GM23338 (cell line): ENCODE results near the gene HRNR. TPM values are rescaled to one million over a fixed set of nuclear protein-coding genes. Genes with fewer than 3 reads are reported as not detected.

Experiments used
- ATAC-seq: fragments of 200-7000 bp; cut with Tn5 transposase; 3 replicates; pipeline ENCODE4 v1.9.1; 2020
- DNase-seq: peaks from one replicate; pipeline ENCODE4 v3.0.0-alpha.2; 2015; ENCODE audit warnings: low spot score
- H2AFZ ChIP-seq: fragments of 200-600 bp; sonication (generic); 2 replicates; pipeline ENCODE4 v1.8.0; 2016; ENCODE audit warnings: antibody characterized with exemption, mild to moderate bottlenecking, moderate library complexity
- H3F3A ChIP-seq: fragments of 200-600 bp; sonication (generic); replicated peaks from 2 replicates; pipeline ENCODE4 v1.8.0; 2017; ENCODE audit warnings: antibody characterized with exemption, mixed run types, low read depth
- H3K27ac ChIP-seq: fragments of 200-600 bp; sonication (generic); 2 replicates; pipeline ENCODE4 v1.6.1; 2016; ENCODE audit warnings: low read depth
- H3K27me3 ChIP-seq: fragments of 200-600 bp; sonication (generic); 2 replicates; pipeline ENCODE4 v1.8.0; 2016; ENCODE audit warnings: mild to moderate bottlenecking, mixed run types, moderate library complexity; ENCODE audit not compliant: insufficient read depth
- H3K36me3 ChIP-seq: fragments of 200-600 bp; sonication (generic); 2 replicates; pipeline ENCODE4 v1.8.0; 2016; ENCODE audit warnings: mild to moderate bottlenecking; ENCODE audit not compliant: insufficient read depth
- H3K4me1 ChIP-seq: fragments of 200-600 bp; sonication (generic); 2 replicates; pipeline ENCODE4 v1.8.0; 2016; ENCODE audit warnings: mild to moderate bottlenecking, moderate library complexity; ENCODE audit not compliant: insufficient read depth
- H3K4me2 ChIP-seq: fragments of 200-600 bp; sonication (generic); 2 replicates; pipeline ENCODE4 v1.7.1; 2017; ENCODE audit warnings: mixed run types
- H3K4me3 ChIP-seq: fragments of 200-600 bp; sonication (generic); 2 replicates; pipeline ENCODE4 v1.6.1; 2016; ENCODE audit warnings: mixed run types
- H3K79me2 ChIP-seq: fragments of 200-600 bp; sonication (generic); replicated peaks from 2 replicates; pipeline ENCODE4 v1.8.0; 2017; ENCODE audit warnings: mild to moderate bottlenecking; ENCODE audit not compliant: insufficient read depth
- H3K9me2 ChIP-seq: fragments of 200-600 bp; sonication (generic); 2 replicates; pipeline ENCODE4 v1.8.0; 2017; ENCODE audit not compliant: insufficient read depth
- H4K20me1 ChIP-seq: fragments of 200-600 bp; sonication (generic); replicated peaks from 2 replicates; pipeline ENCODE4 v1.8.0; 2017; ENCODE audit warnings: mild to moderate bottlenecking; ENCODE audit not compliant: insufficient read depth
- H3K27ac Mint-ChIP-seq: 2 replicates; pipeline ENCODE4 v1.8.0; 2020; ENCODE audit warnings: inconsistent platforms, mild to moderate bottlenecking, moderate library complexity, mixed read lengths
- H3K27me3 Mint-ChIP-seq: 3 replicates; pipeline ENCODE4 v1.8.0; 2022; ENCODE audit warnings: low read depth, mild to moderate bottlenecking, moderate library complexity, mixed read lengths, inconsistent platforms; ENCODE audit not compliant: insufficient read depth, poor library complexity
- H3K36me3 Mint-ChIP-seq: 3 replicates; pipeline ENCODE4 v1.8.0; 2021; ENCODE audit warnings: low read depth, mild to moderate bottlenecking, inconsistent platforms, moderate library complexity, mixed read lengths
- H3K4me1 Mint-ChIP-seq: 3 replicates; pipeline ENCODE4 v1.8.0; 2020; ENCODE audit warnings: mild to moderate bottlenecking, inconsistent platforms, mixed read lengths
- H3K4me3 Mint-ChIP-seq: 3 replicates; pipeline ENCODE4 v1.8.0; 2021; ENCODE audit warnings: moderate library complexity, mild to moderate bottlenecking, inconsistent platforms, mixed read lengths
- H3K9me3 Mint-ChIP-seq: 3 replicates; pipeline ENCODE4 v1.8.0; 2020; ENCODE audit warnings: moderate library complexity, mild to moderate bottlenecking, inconsistent platforms, mixed read lengths
- JUNB ChIP-seq: IDR thresholded peaks from one replicate; pipeline ENCODE4 v1.6.1; 2016; ENCODE audit warnings: antibody characterized with exemption; ENCODE audit not compliant: unreplicated experiment
- NANOG ChIP-seq: IDR thresholded peaks from 2 replicates; pipeline ENCODE4 v1.6.1; 2016; ENCODE audit warnings: antibody characterized with exemption, borderline replicate concordance
- REST ChIP-seq: IDR thresholded peaks from one replicate; pipeline ENCODE4 v1.6.1; 2018; ENCODE audit warnings: antibody characterized with exemption; ENCODE audit not compliant: unreplicated experiment
- STAT1 ChIP-seq: IDR thresholded peaks from one replicate; pipeline ENCODE4 v1.6.1; 2016; ENCODE audit warnings: antibody characterized with exemption; ENCODE audit not compliant: unreplicated experiment
- ZNF114 ChIP-seq: fragments of 250-450 bp; sonication (Bioruptor Pico); IDR thresholded peaks from 2 replicates; pipeline ENCODE4 v1.5.0; 2020; ENCODE audit warnings: mild to moderate bottlenecking, moderate library complexity
- ZNF331 ChIP-seq: fragments of 250-450 bp; sonication (Bioruptor Pico); IDR thresholded peaks from 2 replicates; pipeline ENCODE4 v1.5.0; 2020; ENCODE audit warnings: low read depth, mild to moderate bottlenecking, moderate library complexity
- polyA plus RNA-seq: library from polyadenylated mRNA; unstranded; fragments of >200 nt; fragmentation: Nextera tagmentation; extraction: Ambion mirVana; gene quantifications from 2 replicates; pipeline ENCODE4 v1.2.1, GENCODE V29; 2016
- total RNA-seq: library from RNA; depleted of rRNA; stranded (reverse); fragments of >200 nt; shearing (Covaris generic); gene quantifications from 2 replicates; pipeline ENCODE4 v1.2.3, GENCODE V29; 2014

HRNR gene
- total and polyA plus RNA-seq, 2 experiments from 2014 or later = not detected

- no peaks in the 10 kb centered on the region for H3K9me3 Mint-ChIP-seq
- H3K27me3 ChIP-seq = no peaks in the 10 kb centered on the region
- no peaks in the 10 kb centered on the region for H3K4me1 Mint-ChIP-seq
- ATAC-seq (no peak), DNase-seq (no peak)
- H3K27ac Mint-ChIP-seq = no peak overlapping the region
- no peak overlapping the region for H3K4me3 ChIP-seq
- no peak overlapping the region for H3K4me2 ChIP-seq
- H3K9me2 ChIP-seq = peaks cover 4% of the 10 kb centered on the region; the same call in 1 of the 2 replicates
- H3K27ac ChIP-seq = no peak overlapping the region
- H3K4me1 ChIP-seq = no peaks in the 10 kb centered on the region
- no peak overlapping the region for H3K4me3 Mint-ChIP-seq
- no peak overlapping the region for H2AFZ ChIP-seq
- H3K27me3 Mint-ChIP-seq = peaks cover 1% of the 10 kb centered on the region
- H3K36me3 ChIP-seq = no peaks in the 10 kb centered on the region
- no peaks in the 10 kb centered on the region for H4K20me1 ChIP-seq
- no peaks in the 10 kb centered on the region for H3F3A ChIP-seq
- no peaks in the 10 kb centered on the region for H3K79me2 ChIP-seq
- H3K36me3 Mint-ChIP-seq = no peaks in the 10 kb centered on the region
- TF ChIP-seq NANOG (no peak), ZNF114 (CRISPR knock-in tag) (no peak), REST (no peak), STAT1 (no peak)
Measured at GRCh38 chr1:152179566-152179965, 44.4 kb downstream of the HRNR start.

GRCh38 chr1:152170287-152170905 lies 53.6 kb downstream of the HRNR start:
- Histone ChIP-seq H2AFZ (no peak overlapping the region), H3K4me3 (no peak overlapping the region), H3K36me3 (no peaks in the 10 kb centered on the region), H3K27ac (no peak overlapping the region), H3K9me2 (no peaks in the 10 kb centered on the region), H4K20me1 (no peaks in the 10 kb centered on the region), H3K79me2 (no peaks in the 10 kb centered on the region), H3K4me1 (no peaks in the 10 kb centered on the region), H3K27me3 (no peaks in the 10 kb centered on the region), H3K4me2 (no peak overlapping the region), H3F3A (no peaks in the 10 kb centered on the region)
- ATAC-seq = no peak
- TF ChIP-seq REST (no peak), ZNF331 (CRISPR knock-in tag) (no peak), NANOG (no peak), JUNB (no peak)
- no peak for DNase-seq
- peaks cover 2% of the 10 kb centered on the region; the same call in 2 of the 3 replicates for H3K4me1 Mint-ChIP-seq
- peaks cover 3% of the 10 kb centered on the region for H3K27me3 Mint-ChIP-seq
- no peak overlapping the region for H3K27ac Mint-ChIP-seq
- no peaks in the 10 kb centered on the region; the same call in 2 of the 3 replicates for H3K9me3 Mint-ChIP-seq
- no peaks in the 10 kb centered on the region for H3K36me3 Mint-ChIP-seq
- no peak overlapping the region for H3K4me3 Mint-ChIP-seq
